ENCODE results near the gene CYP1B1. TPM values are rescaled to one million over a fixed set of nuclear protein-coding genes. Genes with fewer than 3 reads are reported as not detected.

The CYP1B1 gene
- total RNA-seq, 2 donors from 2014 or later = 19.4 to 289 TPM

- no peaks in the 10 kb centered on the region for H3K27me3 ChIP-seq (replicated peaks; ENCODE audit: insufficient read depth)
- no peaks in the 10 kb centered on the region for H3K36me3 ChIP-seq
- 47% methylated on average over 2 of the region's 2 CpGs for WGBS
- no peak overlapping the region for H3K4me3 ChIP-seq
- DNase-seq (ENCODE audit: low spot score) = no peak
- TF ChIP-seq POLR2AphosphoS5 (IDR thresholded peaks at IDR 0.05) (no peak), CTCF (IDR thresholded peaks at IDR 0.05) (no peak), POLR2A (IDR thresholded peaks at IDR 0.05) (no peak)
- H3K27ac ChIP-seq = no peak overlapping the region
- H3K4me1 ChIP-seq (replicated peaks) = no peaks in the 10 kb centered on the region
- intact Hi-C loops (cut with DNase I) = no loop called here
- no peaks in the 10 kb centered on the region for H3K9me3 ChIP-seq
These were observed 42.3 kb downstream of the CYP1B1 start for GRCh38 chr2:38033646-38034045.

- no peak overlapping the region for H3K27ac ChIP-seq
- H3K36me3 ChIP-seq = no peaks in the 10 kb centered on the region
- no peak for DNase-seq (ENCODE audit: low spot score)
- H3K4me3 ChIP-seq = no peak overlapping the region
- H3K27me3 ChIP-seq (replicated peaks; ENCODE audit: insufficient read depth) = no peaks in the 10 kb centered on the region
- intact Hi-C loops (cut with DNase I) = no loop called here
- 97% methylated on average over 2 of the region's 2 CpGs for WGBS
- no peaks in the 10 kb centered on the region for H3K9me3 ChIP-seq
- TF ChIP-seq CTCF (IDR thresholded peaks at IDR 0.05) (no peak), POLR2AphosphoS5 (IDR thresholded peaks at IDR 0.05) (no peak), POLR2A (IDR thresholded peaks at IDR 0.05) (no peak)
- no peaks in the 10 kb centered on the region for H3K4me1 ChIP-seq (replicated peaks)
These were observed 43.0 kb downstream of the CYP1B1 start for GRCh38 chr2:38032946-38033345.

- WGBS = 55% methylated on average over 1 of the region's 1 CpG
- no peak overlapping the region for H3K4me3 ChIP-seq
- TF ChIP-seq POLR2A (IDR thresholded peaks at IDR 0.05) = no peak
- TF ChIP-seq CTCF (IDR thresholded peaks at IDR 0.05) = no peak
- TF ChIP-seq POLR2AphosphoS5 (IDR thresholded peaks at IDR 0.05) = no peak
- H3K9me3 ChIP-seq = no peaks in the 10 kb centered on the region
- intact Hi-C loops (cut with DNase I) = no loop called here
- no peak overlapping the region for H3K27ac ChIP-seq
- no peaks in the 10 kb centered on the region for H3K27me3 ChIP-seq (replicated peaks; ENCODE audit: insufficient read depth)
- H3K36me3 ChIP-seq = no peaks in the 10 kb centered on the region
- H3K4me1 ChIP-seq (replicated peaks) = no peaks in the 10 kb centered on the region
- DNase-seq (ENCODE audit: low spot score) = no peak
These were observed 45.2 kb downstream of the CYP1B1 start for GRCh38 chr2:38030635-38031355.

- 82% methylated on average over 5 of the region's 5 CpGs for WGBS
- no peaks in the 10 kb centered on the region for H3K27me3 ChIP-seq (replicated peaks; ENCODE audit: insufficient read depth)
These were observed 46.4 kb downstream of the CYP1B1 start for GRCh38 chr2:38029512-38029911.

More at GRCh38 chr2:38029512-38029911, 46.4 kb downstream of the CYP1B1 start:
- Histone ChIP-seq H3K9me3 (no peaks in the 10 kb centered on the region), H3K27ac (no peak overlapping the region), H3K36me3 (no peaks in the 10 kb centered on the region), H3K4me1 (replicated peaks) (no peaks in the 10 kb centered on the region), H3K4me3 (no peak overlapping the region)
- TF ChIP-seq POLR2A (IDR thresholded peaks at IDR 0.05) = no peak
- TF ChIP-seq POLR2AphosphoS5 (IDR thresholded peaks at IDR 0.05) = no peak
- TF ChIP-seq CTCF (IDR thresholded peaks at IDR 0.05) = no peak
- DNase-seq (ENCODE audit: low spot score) = no peak
- intact Hi-C loops (cut with DNase I) = no loop called here

Data from prostate gland (tissue), 2 donors.